ENCODE data around the gene CTNNA3. TPM values are rescaled to one million over a fixed set of nuclear protein-coding genes. Genes with fewer than 3 reads are reported as not detected.

CTNNA3 gene
- total RNA-seq, 2 donors from 2014 or later, result 20.3 to 23.8 TPM

DNA sequence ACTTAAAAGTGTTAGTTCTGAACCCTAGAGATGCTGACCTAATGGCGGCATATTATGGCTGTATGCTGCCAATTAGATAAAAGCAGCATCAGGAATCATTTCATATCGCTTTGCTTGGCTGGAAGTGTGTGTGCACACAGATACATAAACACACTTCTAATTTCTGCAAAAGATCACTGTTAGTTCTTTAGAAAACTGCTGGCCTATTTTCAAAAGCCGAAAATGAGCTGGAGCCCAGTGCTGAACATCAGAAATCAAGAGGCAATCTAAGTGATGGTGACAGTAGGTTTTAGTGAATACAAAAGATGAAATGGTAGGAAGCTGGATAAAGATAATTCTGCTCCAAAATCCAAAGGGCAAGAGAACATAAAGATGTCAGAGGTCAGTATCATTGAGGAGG is 1516.0 kb downstream of the CTNNA3 start:
- no peak for DNase-seq (ENCODE audit: low spot score)
- no peak overlapping the region for H3K4me3 ChIP-seq
- H3K4me1 ChIP-seq, result no peaks in the 10 kb centered on the region
- H3K36me3 ChIP-seq, result no peaks in the 10 kb centered on the region
- no peaks in the 10 kb centered on the region for H3K27me3 ChIP-seq
- H3K27ac ChIP-seq, result no peak overlapping the region
- H3K9me3 ChIP-seq, result no peaks in the 10 kb centered on the region
- TF ChIP-seq, protein P1, sequence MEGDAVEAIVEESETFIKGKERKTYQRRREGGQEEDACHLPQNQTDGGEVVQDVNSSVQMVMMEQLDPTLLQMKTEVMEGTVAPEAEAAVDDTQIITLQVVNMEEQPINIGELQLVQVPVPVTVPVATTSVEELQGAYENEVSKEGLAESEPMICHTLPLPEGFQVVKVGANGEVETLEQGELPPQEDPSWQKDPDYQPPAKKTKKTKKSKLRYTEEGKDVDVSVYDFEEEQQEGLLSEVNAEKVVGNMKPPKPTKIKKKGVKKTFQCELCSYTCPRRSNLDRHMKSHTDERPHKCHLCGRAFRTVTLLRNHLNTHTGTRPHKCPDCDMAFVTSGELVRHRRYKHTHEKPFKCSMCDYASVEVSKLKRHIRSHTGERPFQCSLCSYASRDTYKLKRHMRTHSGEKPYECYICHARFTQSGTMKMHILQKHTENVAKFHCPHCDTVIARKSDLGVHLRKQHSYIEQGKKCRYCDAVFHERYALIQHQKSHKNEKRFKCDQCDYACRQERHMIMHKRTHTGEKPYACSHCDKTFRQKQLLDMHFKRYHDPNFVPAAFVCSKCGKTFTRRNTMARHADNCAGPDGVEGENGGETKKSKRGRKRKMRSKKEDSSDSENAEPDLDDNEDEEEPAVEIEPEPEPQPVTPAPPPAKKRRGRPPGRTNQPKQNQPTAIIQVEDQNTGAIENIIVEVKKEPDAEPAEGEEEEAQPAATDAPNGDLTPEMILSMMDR (IDR thresholded peaks at IDR 0.05), result no peak

DNA sequence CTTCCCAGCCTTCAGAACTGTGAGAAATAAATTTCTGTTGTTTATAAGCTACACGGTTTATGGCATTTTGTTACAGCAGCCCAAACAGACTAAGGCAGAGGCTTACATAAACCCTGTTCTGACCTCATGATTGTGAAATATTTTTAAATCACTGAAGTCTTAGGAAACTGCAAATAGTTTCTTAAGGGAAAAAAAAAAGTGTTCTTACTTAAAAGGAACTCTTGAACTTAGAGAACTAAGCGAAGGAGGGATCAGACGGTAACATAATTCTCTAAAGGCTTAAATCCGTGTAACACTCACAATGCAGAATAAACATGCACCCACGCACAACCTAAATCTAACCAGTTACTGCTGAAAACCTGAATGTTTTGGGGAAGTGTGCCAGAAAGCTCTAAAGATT is 1519.2 kb downstream of the CTNNA3 start:
- H3K36me3 ChIP-seq, result no peaks in the 10 kb centered on the region
- TF ChIP-seq, protein P1 (IDR thresholded peaks at IDR 0.05), result no peak
- no peak overlapping the region for H3K27ac ChIP-seq
- H3K9me3 ChIP-seq, result no peaks in the 10 kb centered on the region
- no peaks in the 10 kb centered on the region for H3K4me1 ChIP-seq
- H3K4me3 ChIP-seq, result no peak overlapping the region
- DNase-seq (ENCODE audit: low spot score), result no peak
- no peaks in the 10 kb centered on the region for H3K27me3 ChIP-seq

DNA sequence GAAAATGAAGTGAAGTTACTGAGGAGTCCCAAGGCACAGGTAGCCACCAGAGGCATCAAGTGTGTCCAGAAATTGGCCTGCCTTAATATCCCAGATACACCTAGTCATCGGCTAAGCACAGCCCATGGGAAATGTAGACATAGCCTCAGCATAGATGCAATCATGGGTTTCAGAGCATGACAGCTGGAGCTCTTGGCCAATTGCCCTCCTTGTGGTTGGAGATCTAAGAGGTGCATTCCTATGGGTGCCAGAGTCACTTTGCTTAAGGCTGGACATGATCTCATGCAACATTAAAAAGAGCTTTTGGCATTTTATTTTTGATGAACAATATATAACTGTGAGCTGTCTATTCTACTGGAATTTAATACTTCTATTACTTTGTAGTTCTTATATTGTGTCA is 1528.2 kb downstream of the CTNNA3 start:
- TF ChIP-seq, protein P1 (IDR thresholded peaks at IDR 0.05), result no peak
- Histone ChIP-seq H3K36me3 (no peaks in the 10 kb centered on the region), H3K9me3 (no peaks in the 10 kb centered on the region), H3K4me1 (no peaks in the 10 kb centered on the region), H3K4me3 (no peak overlapping the region), H3K27ac (no peak overlapping the region), H3K27me3 (no peaks in the 10 kb centered on the region)
- no peak for DNase-seq (ENCODE audit: low spot score)

DNA sequence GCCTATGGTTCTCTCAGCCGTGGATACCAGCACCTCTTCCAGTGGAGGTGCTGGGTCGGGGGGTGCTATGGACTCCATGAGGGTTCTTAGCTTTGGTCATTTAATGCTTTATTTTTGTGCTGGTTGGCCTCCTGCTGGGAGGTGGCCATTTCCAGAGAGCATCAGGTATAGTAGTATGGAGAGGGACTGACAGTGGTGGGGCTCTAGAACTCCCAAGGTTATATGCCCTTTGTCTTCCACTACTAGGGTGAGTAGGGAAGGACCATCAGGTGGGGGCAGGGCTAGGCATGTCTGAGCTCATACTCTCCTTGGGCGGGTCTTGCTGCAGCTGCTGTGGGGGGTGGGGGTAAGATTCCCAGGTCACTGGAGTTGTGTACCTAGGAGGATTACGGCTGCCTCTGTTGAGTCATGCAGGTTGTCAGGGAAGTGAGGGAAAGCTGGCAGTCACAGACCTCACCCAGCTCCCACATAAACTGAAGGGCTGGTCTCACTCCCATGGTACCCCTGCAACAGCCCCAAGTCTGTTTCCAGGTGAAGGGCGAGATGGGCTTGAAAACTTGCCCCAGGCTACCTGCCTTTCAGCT is 1533.3 kb downstream of the CTNNA3 start:
- no peaks in the 10 kb centered on the region for H3K4me1 ChIP-seq
- no peak overlapping the region for H3K4me3 ChIP-seq
- no peak for DNase-seq (ENCODE audit: low spot score)
- H3K27ac ChIP-seq, result no peak overlapping the region
- H3K27me3 ChIP-seq, result no peaks in the 10 kb centered on the region
- TF ChIP-seq, protein P1 (IDR thresholded peaks at IDR 0.05), result no peak
- H3K9me3 ChIP-seq, result no peaks in the 10 kb centered on the region
- no peaks in the 10 kb centered on the region for H3K36me3 ChIP-seq

- Histone ChIP-seq H3K27ac (no peak overlapping the region), H3K4me1 (no peaks in the 10 kb centered on the region), H3K27me3 (no peaks in the 10 kb centered on the region), H3K4me3 (no peak overlapping the region), H3K36me3 (no peaks in the 10 kb centered on the region), H3K9me3 (no peaks in the 10 kb centered on the region)
- no peak for DNase-seq (ENCODE audit: low spot score)
- TF ChIP-seq, protein P1 (IDR thresholded peaks at IDR 0.05), result no peak
Observed at GRCh38 chr10:66151346-66151745, 1544.6 kb downstream of the CTNNA3 start.

DNA sequence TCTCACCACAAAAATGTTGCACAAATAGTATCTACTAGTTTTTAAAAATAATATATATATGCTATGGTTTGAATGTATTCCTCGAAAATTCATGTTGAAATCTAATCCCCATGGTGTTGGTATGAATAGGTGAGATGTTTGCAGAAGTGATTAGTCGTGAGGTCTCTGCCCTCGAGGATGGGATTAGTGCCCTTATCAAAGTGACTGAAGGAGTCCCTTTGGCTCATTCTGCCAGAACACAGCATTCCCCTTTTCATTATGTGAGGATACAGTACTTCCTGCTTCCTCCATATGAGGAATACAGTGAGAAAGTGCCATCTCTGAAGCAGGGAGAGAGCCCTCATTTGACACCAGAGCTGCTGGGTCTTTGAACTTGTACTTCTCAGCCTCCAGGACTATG is 1547.7 kb downstream of the CTNNA3 start:
- Histone ChIP-seq H3K36me3 (no peaks in the 10 kb centered on the region), H3K4me3 (no peak overlapping the region), H3K27me3 (no peaks in the 10 kb centered on the region), H3K4me1 (no peaks in the 10 kb centered on the region), H3K9me3 (no peaks in the 10 kb centered on the region), H3K27ac (no peak overlapping the region)
- TF ChIP-seq, protein P1 (IDR thresholded peaks at IDR 0.05), result no peak
- no peak for DNase-seq (ENCODE audit: low spot score)

All from right atrium auricular region (tissue), 2 donors.